Stimulated activated naive CD8-positive, alpha-beta T cell treated with anti-CD3 and anti-CD28 coated beads, Interleukin-15, Interleukin-2, amounts not matched to agents 100 ng/mL and 50 ng/mL, for 24 hours (primary cell): Measurements from ENCODE around the gene DNASE2.

Experiments
- H3K27ac Mint-ChIP-seq: one replicate; pipeline ENCODE4 v1.8.0; 2021; ENCODE audit warnings: mild to moderate bottlenecking, mixed read lengths
- H3K27me3 Mint-ChIP-seq: one replicate; pipeline ENCODE4 v1.8.0; 2021; ENCODE audit warnings: mixed read lengths
- H3K36me3 Mint-ChIP-seq: one replicate; pipeline ENCODE4 v1.8.0; 2021; ENCODE audit warnings: low read depth, mixed read lengths
- H3K4me1 Mint-ChIP-seq: one replicate; pipeline ENCODE4 v1.8.0; 2021; ENCODE audit warnings: low read depth, mixed read lengths
- H3K4me3 Mint-ChIP-seq: one replicate; pipeline ENCODE4 v1.8.0; 2021; ENCODE audit warnings: mild to moderate bottlenecking, mixed read lengths
- H3K9me3 Mint-ChIP-seq: one replicate; pipeline ENCODE4 v1.8.0; 2021; ENCODE audit warnings: mixed read lengths

Gene DNASE2

DNA sequence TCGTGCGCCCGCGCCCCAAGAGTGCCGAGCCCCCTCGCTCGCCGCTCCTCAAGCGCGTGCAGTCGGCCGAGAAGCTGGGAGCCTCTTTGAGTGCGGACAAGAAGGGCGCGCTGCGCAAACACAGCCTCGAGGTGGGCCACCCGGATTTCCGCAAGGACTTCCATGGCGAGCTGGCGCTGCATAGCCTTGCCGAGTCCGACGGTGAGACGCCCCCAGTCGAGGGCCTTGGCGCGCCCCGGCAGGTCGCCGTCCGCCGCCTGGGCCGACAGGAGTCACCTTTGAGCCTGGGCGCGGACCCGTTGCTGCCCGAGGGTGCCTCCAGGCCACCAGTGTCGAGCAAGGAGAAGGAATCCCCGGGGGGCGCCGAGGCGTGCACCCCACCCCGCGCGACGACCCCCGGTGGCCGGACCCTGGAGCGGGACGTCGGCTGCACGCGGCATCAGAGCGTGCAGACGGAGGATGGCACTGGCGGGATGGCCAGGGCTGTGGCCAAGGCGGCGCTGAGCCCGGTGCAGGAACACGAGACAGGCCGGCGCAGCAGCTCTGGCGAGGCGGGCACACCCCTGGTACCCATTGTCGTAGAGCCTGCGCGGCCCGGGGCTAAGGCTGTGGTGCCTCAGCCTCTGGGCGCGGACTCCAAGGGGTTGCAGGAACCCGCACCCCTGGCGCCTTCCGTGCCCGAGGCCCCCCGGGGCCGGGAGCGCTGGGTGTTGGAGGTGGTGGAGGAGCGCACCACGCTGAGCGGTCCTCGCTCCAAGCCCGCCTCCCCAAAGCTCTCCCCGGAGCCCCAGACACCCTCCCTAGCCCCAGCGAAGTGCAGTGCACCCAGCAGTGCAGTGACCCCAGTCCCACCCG, 7.1 kb downstream of the DNASE2 start:
- Mint-ChIP-seq H3K27me3 (no peaks in the 10 kb centered on the region), H3K27ac (no peak overlapping the region), H3K4me1 (no peaks in the 10 kb centered on the region), H3K36me3 (peaks cover 26% of the 10 kb centered on the region), H3K9me3 (no peaks in the 10 kb centered on the region), H3K4me3 (no peak overlapping the region)

DNA sequence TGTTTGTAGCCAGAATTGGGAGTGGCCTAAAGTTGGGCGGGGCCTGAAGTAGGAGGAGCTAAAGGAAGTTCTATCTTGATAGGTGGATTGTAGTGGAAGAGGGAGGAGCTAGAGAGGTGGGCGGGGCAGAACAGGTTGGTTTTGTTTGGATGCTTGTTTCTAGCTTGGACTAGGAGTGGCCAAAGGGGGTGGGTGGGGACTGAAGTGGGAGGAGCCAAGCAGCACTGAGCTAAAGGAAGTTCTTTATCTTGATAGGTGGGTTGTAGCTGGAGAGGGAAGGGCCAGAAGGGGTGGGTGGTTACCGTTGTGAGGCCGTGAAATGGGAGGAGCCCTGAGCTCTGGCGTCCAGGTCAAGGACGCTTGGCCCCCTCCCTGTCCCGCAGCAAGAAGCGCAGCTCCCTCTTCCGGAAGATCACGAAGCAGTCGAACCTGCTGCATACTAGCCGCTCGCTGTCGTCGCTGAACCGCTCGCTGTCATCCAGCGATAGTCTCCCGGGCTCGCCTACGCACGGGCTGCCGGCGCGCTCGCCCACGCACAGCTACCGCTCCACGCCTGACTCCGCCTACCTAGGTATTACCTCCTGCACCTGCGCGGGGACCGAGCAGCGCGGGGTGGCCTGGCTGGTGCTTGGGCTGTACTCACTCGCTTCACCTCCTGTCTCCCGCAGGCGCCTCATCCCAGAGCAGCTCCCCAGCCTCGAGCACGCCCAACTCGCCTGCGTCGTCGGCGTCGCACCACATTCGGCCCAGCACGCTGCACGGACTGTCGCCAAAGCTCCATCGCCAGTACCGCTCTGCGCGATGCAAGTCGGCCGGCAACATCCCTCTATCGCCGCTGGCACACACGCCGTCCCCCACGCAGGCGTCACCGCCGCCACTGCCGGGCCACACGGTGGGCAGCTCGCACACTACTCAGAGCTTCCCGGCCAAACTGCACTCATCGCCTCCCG, 8.0 kb downstream of the DNASE2 start:
- H3K27me3 Mint-ChIP-seq, result no peaks in the 10 kb centered on the region
- H3K9me3 Mint-ChIP-seq, result no peaks in the 10 kb centered on the region
- H3K36me3 Mint-ChIP-seq, result peaks cover 22% of the 10 kb centered on the region
- H3K27ac Mint-ChIP-seq, result no peak overlapping the region
- peaks cover 1% of the 10 kb centered on the region for H3K4me1 Mint-ChIP-seq
- H3K4me3 Mint-ChIP-seq, result no peak overlapping the region

DNA sequence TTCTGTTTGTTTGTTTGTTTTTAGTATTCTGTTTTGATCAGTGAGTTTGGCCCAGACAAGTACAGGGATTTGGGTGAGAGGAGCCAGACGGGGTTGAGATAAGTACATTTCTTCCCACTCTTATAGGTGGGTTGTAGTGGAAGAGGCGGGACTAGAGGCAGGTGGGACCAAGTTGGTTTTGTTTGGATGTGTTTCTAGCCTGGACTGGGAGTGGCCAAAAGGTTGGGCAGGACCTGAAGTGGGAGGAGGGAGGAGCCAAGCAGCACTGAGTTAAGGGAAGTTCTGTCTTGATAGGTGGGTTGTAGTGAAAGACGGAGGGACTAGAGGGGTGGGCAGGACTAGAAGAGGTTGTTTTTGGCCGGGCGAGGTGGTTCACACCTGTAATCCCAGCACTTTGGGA, 9.0 kb downstream of the DNASE2 start:
- Mint-ChIP-seq H3K27ac (no peak overlapping the region), H3K4me1 (peaks cover 7% of the 10 kb centered on the region), H3K4me3 (no peak overlapping the region), H3K36me3 (peaks cover 17% of the 10 kb centered on the region), H3K27me3 (no peaks in the 10 kb centered on the region), H3K9me3 (no peaks in the 10 kb centered on the region)

DNA sequence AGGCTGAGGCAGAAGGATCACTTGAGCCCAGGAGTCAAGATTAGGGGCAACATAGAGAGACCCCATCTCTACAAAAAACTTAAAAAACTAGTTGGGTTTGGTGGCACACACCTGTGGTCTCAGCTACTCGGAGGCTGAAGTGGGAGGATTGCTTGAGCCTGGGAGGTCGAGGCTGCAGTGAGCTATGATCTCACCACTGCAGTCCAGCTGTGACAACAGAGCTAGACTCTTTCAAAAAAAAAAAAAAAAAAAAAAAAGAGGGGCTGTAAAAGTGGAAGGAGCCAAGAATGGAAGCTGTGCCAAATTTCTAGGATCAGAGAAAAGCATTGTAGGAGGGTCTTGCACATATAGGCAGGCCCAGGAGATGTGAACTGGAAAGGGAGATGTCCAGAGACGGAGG, 9.6 kb downstream of the DNASE2 start:
- Mint-ChIP-seq H3K9me3 (no peaks in the 10 kb centered on the region), H3K36me3 (peaks cover 17% of the 10 kb centered on the region), H3K27ac (no peak overlapping the region), H3K27me3 (no peaks in the 10 kb centered on the region), H3K4me3 (no peak overlapping the region), H3K4me1 (peaks cover 11% of the 10 kb centered on the region)

- H3K27me3 Mint-ChIP-seq, result peaks cover 3% of the 10 kb centered on the region
- no peaks in the 10 kb centered on the region for H3K9me3 Mint-ChIP-seq
- peaks cover 11% of the 10 kb centered on the region for H3K4me1 Mint-ChIP-seq
- no peak overlapping the region for H3K27ac Mint-ChIP-seq
- peaks cover 13% of the 10 kb centered on the region for H3K36me3 Mint-ChIP-seq
- no peak overlapping the region for H3K4me3 Mint-ChIP-seq
These were observed 12.6 kb downstream of the DNASE2 start for GRCh38 chr19:12868540-12869112.

GRCh38 chr19:12867120-12868099, 13.8 kb downstream of the DNASE2 start:
- Mint-ChIP-seq H3K4me3 (peak overlapping the region; percentile 75), H3K36me3 (peaks cover 7% of the 10 kb centered on the region), H3K27ac (peak overlapping the region; percentile 40), H3K27me3 (peaks cover 3% of the 10 kb centered on the region), H3K9me3 (no peaks in the 10 kb centered on the region), H3K4me1 (peaks cover 11% of the 10 kb centered on the region)

DNA sequence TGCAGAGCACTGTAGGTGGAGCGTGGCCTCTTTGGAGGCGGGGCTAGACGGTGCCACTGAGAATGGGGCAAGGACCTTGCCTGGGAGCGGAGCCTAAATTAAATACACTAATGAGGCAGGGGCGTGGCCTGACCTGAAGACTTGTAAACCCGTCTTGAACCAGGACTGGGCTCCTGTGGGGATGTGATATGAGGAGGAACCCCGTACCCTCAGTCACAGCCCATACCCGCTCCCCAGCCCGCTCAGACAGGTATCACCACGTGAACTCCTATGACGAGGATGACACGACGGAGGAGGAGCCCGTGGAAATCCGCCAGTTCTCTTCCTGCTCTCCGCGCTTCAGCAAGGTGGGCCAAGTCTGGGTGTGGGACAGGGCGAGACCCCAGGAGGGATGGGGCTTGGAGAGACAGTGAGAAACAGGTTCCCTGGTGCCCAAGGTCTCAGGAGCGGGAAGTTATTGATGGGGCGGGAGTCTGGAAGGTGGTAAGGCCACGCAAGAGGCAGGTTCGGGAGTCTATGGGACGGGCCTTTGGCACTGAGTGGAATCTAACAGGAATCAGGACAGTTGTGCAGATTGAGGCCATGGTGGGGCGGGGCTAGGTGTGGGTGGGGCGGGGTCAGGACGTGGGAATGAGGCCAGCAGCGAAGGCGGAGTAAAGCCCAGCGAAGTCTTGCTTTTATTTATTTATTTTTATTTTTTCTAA, 14.7 kb downstream of the DNASE2 start:
- H3K36me3 Mint-ChIP-seq, result no peaks in the 10 kb centered on the region
- H3K27me3 Mint-ChIP-seq, result peaks cover 3% of the 10 kb centered on the region
- peak overlapping the region; percentile 75 for H3K4me3 Mint-ChIP-seq
- H3K4me1 Mint-ChIP-seq, result peaks cover 11% of the 10 kb centered on the region
- no peak overlapping the region for H3K27ac Mint-ChIP-seq
- H3K9me3 Mint-ChIP-seq, result no peaks in the 10 kb centered on the region

DNA sequence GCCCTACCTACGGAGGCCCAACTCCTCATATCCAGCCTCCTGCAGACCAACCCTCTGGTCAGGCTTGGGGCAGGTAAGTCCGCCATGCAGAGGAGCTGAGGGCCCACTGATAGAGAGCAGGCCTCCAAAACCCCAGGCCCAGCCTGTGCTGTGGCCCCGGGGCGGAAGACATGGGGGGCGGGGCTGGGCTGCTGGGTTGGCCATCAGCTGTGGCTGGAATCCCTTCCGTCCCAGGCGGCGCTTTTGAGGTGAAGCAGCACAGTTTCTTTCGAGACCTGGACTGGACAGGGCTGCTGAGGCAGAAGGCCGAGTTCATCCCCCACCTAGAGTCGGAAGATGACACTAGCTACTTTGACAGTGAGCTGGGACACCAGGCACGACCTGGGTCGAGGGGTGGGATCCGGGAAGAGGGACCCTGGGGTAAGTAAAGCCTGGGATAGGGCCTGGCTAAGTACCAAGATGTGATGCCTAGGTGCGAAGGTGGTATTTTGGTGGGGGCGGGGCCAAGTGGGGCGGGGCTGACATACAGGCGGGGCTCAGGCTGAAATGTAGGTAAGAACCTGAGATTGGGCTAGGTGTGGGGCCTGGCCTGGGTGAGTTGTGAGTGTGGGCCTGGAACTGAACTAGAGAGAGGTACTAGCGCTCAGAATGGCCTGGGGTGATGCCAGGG, 15.4 kb downstream of the DNASE2 start:
- no peaks in the 10 kb centered on the region for H3K9me3 Mint-ChIP-seq
- H3K4me1 Mint-ChIP-seq, result peaks cover 11% of the 10 kb centered on the region
- no peaks in the 10 kb centered on the region for H3K36me3 Mint-ChIP-seq
- no peak overlapping the region for H3K27ac Mint-ChIP-seq
- H3K4me3 Mint-ChIP-seq, result no peak overlapping the region
- H3K27me3 Mint-ChIP-seq, result peaks cover 3% of the 10 kb centered on the region

GRCh38 chr19:12864721-12865715, 16.2 kb downstream of the DNASE2 start:
- no peaks in the 10 kb centered on the region for H3K36me3 Mint-ChIP-seq
- peaks cover 11% of the 10 kb centered on the region for H3K4me1 Mint-ChIP-seq
- H3K4me3 Mint-ChIP-seq, result no peak overlapping the region
- no peak overlapping the region for H3K27ac Mint-ChIP-seq
- peaks cover 3% of the 10 kb centered on the region for H3K27me3 Mint-ChIP-seq
- no peaks in the 10 kb centered on the region for H3K9me3 Mint-ChIP-seq

- Mint-ChIP-seq H3K27me3 (peaks cover 3% of the 10 kb centered on the region), H3K36me3 (no peaks in the 10 kb centered on the region), H3K4me1 (peaks cover 11% of the 10 kb centered on the region), H3K9me3 (no peaks in the 10 kb centered on the region), H3K27ac (no peak overlapping the region), H3K4me3 (no peak overlapping the region)
These were observed 17.1 kb downstream of the DNASE2 start for GRCh38 chr19:12864143-12864542.

DNA sequence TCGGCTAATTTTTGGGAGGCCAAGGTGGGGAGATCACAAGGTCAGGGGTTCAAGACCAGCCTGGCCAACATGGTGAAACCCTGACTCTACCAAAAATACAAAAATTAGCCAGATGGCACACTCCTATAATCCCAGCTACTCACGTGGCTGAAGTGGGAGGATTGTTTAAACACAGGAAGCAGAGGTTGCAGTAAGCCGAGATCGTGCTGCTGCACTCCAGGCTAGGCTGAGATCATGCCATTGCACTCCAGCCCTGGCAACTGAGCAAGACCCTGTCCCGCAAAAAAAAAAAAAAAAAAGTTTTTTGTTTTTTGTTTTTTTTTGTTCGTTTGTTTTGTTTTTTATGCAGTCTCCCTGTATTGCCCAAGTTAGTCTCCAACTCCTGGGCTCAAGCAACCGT, 21.7 kb downstream of the DNASE2 start:
- no peak overlapping the region for H3K27ac Mint-ChIP-seq
- H3K9me3 Mint-ChIP-seq, result no peaks in the 10 kb centered on the region
- H3K4me1 Mint-ChIP-seq, result no peaks in the 10 kb centered on the region
- H3K27me3 Mint-ChIP-seq, result no peaks in the 10 kb centered on the region
- H3K36me3 Mint-ChIP-seq, result no peaks in the 10 kb centered on the region
- H3K4me3 Mint-ChIP-seq, result no peak overlapping the region
